Measurements from ENCODE around the gene DNPEP. TPM values are rescaled to one million over a fixed set of nuclear protein-coding genes. Genes with fewer than 3 reads are reported as not detected.
"Not testable (repeated sequence)": the region's sequence is repeated elsewhere in the genome, so short reads cannot be mapped to it uniquely, and the experiment has no call there.

Gene DNPEP
- total RNA-seq, 1 donor from 2014 or later = 13.9 TPM

GRCh38 chr2:219419331-219420197, 31.9 kb upstream of the DNPEP start:
- no peak for FAIRE-seq

GRCh38 chr2:219419012-219419324, 31.3 kb upstream of the DNPEP start:
- FAIRE-seq (no peak), DNase-seq (ENCODE audit: low spot score in 2 of 2) (no peak)

More at GRCh38 chr2:219419331-219420197, 31.9 kb upstream of the DNPEP start:
- no peak for DNase-seq (ENCODE audit: low spot score in 2 of 2)

GRCh38 chr2:219418155-219419011, 30.7 kb upstream of the DNPEP start, which contains the start of gene DES:
Gene DES, plus strand, starts transcription at chr2:219418377. Its CDS starts 86 bp downstream, at chr2:219418463.
- DNase-seq (ENCODE audit: low spot score in 2 of 2) (no peak), FAIRE-seq (no peak)

- DNase-seq (ENCODE audit: low spot score in 2 of 2) (no peak), FAIRE-seq (no peak)
Observed at GRCh38 chr2:219417374-219417773, 29.7 kb upstream of the DNPEP start.

GRCh38 chr2:219416938-219417337, 29.2 kb upstream of the DNPEP start:
- DNase-seq (ENCODE audit: low spot score in 2 of 2) = no peak
- FAIRE-seq = no peak

GRCh38 chr2:219416235-219416602, 28.5 kb upstream of the DNPEP start:
- no peak for DNase-seq (ENCODE audit: low spot score in 2 of 2)
- FAIRE-seq = no peak

- FAIRE-seq = no peak
Observed at GRCh38 chr2:219415580-219416234, 28.0 kb upstream of the DNPEP start.

GRCh38 chr2:219414857-219415256, 27.1 kb upstream of the DNPEP start:
- DNase-seq (ENCODE audit: low spot score in 2 of 2) (no peak), FAIRE-seq (no peak)

More at GRCh38 chr2:219415580-219416234, 28.0 kb upstream of the DNPEP start:
- no peak for DNase-seq (ENCODE audit: low spot score in 2 of 2)

- FAIRE-seq (no peak), DNase-seq (ENCODE audit: low spot score in 2 of 2) (no peak)
Observed at GRCh38 chr2:219410390-219410789, 22.7 kb upstream of the DNPEP start.

GRCh38 chr2:219409619-219410018, 21.9 kb upstream of the DNPEP start:
- no peak for DNase-seq (ENCODE audit: low spot score in 2 of 2)
- no peak for FAIRE-seq

GRCh38 chr2:219408631-219409030, 20.9 kb upstream of the DNPEP start:
- FAIRE-seq (no peak), DNase-seq (ENCODE audit: low spot score in 2 of 2) (no peak)

GRCh38 chr2:219408204-219408603, 20.5 kb upstream of the DNPEP start:
- DNase-seq (ENCODE audit: low spot score in 2 of 2) (no peak), FAIRE-seq (no peak)

- FAIRE-seq; DNase-seq (ENCODE audit: low spot score in 2 of 2): not testable (repeated sequence)
Observed at GRCh38 chr2:219407343-219407742, 19.6 kb upstream of the DNPEP start.

GRCh38 chr2:219406861-219407230, 19.1 kb upstream of the DNPEP start:
- FAIRE-seq = no peak
- no peak for DNase-seq (ENCODE audit: low spot score in 2 of 2)

- no peak for FAIRE-seq
- DNase-seq (ENCODE audit: low spot score in 2 of 2) = no peak
Observed at GRCh38 chr2:219405958-219406860, 18.5 kb upstream of the DNPEP start.

- FAIRE-seq (no peak), DNase-seq (ENCODE audit: low spot score in 2 of 2) (no peak)
Observed at GRCh38 chr2:219405451-219405850, 17.7 kb upstream of the DNPEP start.

- no peak for FAIRE-seq
- DNase-seq (ENCODE audit: low spot score in 2 of 2) = no peak
Observed at GRCh38 chr2:219404954-219405353, 17.2 kb upstream of the DNPEP start.

- FAIRE-seq (no peak), DNase-seq (ENCODE audit: low spot score in 2 of 2) (no peak)
Observed at GRCh38 chr2:219404291-219404910, 16.7 kb upstream of the DNPEP start.

- DNase-seq (ENCODE audit: low spot score in 2 of 2) (no peak), FAIRE-seq (no peak)
Observed at GRCh38 chr2:219403861-219404260, 16.1 kb upstream of the DNPEP start.

Data from frontal cortex (tissue), 4 donors.